GM12872 (cell line): ENCODE measurements around the gene CDK10.

Source experiments
- CTCF ChIP-seq: IDR thresholded peaks from 3 replicates; pipeline ENCODE4 v1.5.1; 2011; ENCODE audit warnings: low read depth, mild to moderate bottlenecking, low read length, moderate library complexity; ENCODE audit not compliant: insufficient read depth

CDK10 gene

DNA sequence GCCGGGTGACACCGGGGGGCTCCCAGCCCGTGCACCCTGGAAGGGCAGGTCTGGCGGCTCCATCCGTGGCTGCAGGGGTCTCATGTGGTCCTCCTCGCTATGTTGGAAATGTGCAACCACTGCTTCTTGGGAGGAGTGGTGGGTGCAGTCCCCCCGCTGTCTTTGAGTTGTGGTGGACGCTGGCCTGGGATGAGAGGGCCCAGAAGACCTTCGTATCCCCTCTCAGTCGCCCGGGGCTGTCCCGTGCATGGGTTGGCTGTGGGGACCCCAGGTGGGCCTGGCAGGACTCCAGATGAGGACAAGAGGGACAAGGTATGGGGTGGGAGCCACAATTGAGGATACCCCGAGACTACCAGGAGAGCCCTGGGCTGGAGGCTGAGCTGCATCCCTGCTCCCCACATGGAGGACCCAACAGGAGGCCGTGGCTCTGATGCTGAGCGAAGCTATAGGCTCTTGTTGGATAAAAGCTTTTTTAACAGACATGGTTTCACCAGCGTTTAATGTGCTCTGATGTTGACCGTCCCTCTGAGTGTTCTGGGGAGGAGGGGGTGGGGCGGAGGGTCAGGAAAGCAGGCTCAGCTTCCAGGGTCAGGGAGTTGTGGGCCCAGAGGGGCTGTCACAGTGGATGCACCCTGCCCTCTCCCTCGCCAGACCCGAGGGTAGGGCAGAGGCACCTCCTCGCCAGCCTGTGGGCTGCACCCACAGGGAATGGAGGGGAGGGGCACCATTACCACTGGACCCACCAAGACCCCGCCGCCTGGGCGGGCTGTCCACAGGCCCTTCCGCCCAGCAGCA lies 9.6 kb downstream of the CDK10 start:
- no peak for TF ChIP-seq CTCF

- TF ChIP-seq CTCF, result no peak
Observed at GRCh38 chr16:89696670-89697128, 10.2 kb downstream of the CDK10 start.

GRCh38 chr16:89697161-89697615 lies 10.7 kb downstream of the CDK10 start:
- no peak for TF ChIP-seq CTCF

DNA sequence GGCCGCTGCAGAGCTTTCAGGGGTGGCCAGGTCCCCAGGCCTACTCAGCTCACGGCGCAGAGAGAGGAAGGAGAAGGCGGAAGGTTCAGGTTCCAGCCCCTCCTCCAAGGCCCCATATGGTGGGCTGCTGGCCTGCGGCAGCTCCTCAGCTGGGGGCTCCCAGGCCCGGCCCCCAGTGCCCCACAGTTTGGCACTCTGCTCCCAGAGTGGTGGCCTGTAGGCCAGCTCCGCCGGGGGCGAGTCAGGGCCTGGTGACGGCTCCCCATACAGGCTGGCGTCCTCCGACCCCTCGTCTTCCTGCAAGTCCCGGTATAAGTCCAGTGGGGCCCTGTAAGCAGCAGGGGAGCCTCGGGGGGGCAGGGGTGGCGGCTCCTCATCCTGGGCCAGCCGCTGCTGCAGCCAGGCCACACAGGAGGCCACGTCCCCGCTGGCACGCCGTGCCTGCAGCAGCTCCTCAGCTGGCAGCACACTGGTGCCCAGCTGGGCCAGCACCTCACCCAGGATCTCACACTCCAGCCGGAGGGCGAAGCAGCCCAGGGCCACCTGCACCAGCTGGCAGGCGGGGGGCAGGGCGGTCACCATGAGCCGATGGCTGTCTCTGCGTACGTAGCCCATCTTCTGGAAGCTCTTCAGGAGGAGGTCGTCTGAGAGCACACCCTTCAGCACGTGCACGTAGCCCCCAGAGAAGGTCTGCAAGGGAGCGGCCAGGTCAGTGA lies 11.3 kb downstream of the CDK10 start:
- TF ChIP-seq CTCF, result no peak

- peak; percentile 67 for TF ChIP-seq CTCF
Observed at GRCh38 chr16:89700100-89700648, 13.7 kb downstream of the CDK10 start.

- peak; percentile 38; the same call in 2 of the 3 replicates for TF ChIP-seq CTCF
Observed at GRCh38 chr16:89700649-89701424, 14.3 kb downstream of the CDK10 start.
